Activated naive CD8-positive, alpha-beta T cell treated with anti-CD3 and anti-CD28 coated beads, Interleukin-2, amount 50 U/mL, for 16 hours (primary cell): ENCODE data around the gene RALB.

Source experiments
- DNase-seq: peaks from one replicate; pipeline ENCODE4 v3.0.0-alpha.2; 2020; ENCODE audit warnings: low read depth, low spot score

The RALB gene

DNA sequence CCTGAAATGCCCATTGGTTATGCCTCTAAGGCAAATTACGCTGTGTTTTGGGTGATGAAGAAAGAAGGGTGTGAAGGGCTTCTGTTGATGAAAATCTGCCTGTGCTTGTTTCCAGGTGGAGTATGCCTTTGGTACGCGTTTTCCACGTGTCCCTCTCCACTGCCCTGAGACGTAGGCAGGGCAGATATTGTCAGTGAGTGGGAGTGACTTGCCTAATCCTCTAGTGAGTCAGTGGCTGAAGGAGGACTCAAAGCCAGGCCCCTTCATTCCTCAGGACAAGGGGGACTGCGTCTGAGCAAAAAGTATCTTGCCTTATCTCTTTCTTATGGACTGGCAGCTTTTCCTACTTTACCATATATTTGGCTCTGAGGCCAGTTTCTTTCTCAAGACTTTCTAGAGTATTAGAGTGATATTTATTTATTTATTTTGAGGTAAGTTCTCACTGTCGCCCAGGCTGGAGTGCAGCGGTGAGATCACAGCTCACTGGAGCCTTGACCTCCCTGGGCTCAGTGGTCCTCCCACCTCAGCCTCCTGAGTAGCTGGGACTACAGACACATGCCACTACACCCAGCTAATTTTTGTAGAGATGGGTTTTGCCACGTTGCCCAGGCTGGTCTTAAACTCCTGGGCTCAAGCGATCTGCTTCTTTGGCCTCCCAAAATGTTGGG lies 10.2 kb downstream of the RALB start:
- DNase-seq, result no peak

DNA sequence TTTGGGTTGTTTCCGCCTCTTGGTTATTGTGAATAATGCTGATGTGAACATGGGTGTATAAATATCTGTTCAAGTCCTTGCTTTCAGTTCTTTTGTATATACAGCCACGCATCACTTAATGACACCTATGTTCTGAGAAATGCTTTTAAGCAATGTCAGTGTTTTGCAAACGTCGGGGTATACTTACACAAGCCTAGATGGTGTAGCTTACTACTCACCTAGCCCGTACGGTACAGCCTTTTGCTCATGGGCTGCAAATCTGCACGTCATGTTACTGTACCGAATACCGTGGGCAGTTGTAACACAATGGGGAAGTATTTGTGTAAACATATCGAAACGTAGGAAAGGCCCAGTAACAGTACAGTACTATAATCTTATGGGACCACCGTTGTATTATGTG lies 12.4 kb downstream of the RALB start:
- DNase-seq, result no peak

DNA sequence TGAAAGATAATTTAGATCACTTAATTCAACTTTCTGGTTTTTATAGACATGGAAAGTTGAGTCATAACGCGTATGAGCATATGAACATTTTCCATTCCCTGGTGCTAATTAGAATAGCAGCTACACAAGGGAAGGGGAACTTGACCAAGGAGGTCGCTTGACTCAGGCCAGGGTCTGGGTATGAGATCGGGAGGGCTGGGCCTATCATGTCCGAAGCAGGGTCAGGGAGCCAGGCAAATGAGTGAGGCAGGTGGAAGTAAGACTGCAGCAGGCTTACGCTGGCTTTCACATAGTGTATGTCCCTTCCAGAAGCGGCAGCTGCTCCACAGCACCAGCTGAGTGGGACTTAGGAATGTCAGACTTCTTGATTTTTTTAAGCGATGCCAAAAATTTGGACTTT lies 14.7 kb downstream of the RALB start:
- DNase-seq, result no peak

DNA sequence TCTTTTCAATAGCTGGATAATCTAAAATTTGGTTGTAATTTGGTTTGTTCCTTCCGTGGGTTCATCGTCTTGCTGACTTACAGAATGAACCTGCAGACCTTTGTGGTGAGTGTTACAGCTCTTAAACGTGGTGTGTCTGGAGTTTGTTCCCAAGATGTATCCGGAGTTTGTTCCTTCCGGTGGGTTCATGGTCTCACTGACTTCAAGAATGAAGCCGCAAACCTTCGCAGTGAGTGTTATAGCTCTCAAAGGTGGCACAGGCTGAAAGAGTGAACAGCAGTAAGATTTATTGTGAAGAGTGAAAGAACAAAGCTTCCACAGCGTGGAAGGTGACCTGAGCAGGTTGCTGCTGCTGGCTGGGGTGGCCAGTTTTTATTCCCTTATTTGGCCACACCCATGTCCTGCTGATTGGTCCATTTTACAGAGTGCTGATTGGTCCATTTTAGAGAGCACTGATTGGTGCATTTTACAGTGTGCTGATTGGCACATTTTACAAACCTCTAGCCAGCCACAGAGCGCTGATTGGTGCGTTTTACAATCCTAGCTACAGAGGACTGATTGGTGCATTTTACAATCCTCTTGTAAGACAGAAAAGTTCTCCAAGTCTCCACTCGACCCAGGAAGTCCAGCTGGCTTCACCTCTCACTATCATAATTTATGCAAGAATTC lies 16.6 kb downstream of the RALB start:
- DNase-seq, result no peak

DNA sequence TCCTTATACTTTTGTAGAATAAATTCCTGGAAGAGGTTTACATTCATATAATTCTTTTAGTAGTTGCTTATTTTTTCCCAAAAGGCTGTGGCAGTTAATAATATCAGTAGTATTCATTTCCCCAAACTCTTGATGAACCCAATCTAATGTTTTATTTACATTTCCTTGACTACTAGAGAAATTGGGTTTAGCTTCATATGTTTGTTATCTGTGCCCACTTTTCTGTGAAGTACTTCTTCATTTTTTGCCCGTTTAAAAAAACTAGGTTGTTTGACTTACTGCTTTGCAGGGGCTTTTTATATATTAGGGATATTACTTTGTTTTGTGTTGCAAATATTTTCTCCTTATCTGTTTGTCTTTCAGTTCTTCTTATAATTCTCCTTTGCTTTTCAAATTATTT lies 17.2 kb downstream of the RALB start:
- DNase-seq, result no peak

DNA sequence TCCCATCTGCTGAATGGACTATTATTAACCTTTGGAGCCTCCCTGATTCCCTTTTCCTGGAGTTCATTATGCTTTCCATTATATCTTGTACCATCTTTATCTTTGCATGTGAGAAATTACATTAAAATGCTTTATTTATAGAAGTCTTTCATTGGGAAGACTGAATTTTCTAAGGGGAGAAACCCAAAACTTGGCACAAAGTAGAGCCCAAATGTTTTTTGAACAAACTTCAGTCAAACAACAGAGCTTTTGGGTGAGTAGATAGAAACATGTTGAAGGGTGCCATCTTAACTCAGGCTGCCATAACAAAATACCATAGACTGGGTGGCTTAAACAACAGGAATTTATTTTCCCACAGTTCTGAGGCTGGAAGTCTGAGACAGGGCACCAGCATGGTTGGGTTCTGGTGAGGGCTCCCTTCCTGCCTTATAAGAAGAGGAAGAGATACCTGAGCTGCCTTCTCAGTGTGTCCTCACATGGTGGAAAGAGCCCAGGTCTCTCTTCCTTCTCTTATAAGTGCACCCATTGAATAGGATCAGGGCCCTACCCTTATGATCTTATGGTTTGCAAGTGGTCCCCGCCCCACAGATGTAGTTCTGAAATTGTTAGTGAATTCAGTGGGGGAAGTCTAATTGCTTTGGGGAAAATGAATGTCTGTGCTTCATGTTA lies 19.2 kb downstream of the RALB start:
- DNase-seq, result no peak

DNA sequence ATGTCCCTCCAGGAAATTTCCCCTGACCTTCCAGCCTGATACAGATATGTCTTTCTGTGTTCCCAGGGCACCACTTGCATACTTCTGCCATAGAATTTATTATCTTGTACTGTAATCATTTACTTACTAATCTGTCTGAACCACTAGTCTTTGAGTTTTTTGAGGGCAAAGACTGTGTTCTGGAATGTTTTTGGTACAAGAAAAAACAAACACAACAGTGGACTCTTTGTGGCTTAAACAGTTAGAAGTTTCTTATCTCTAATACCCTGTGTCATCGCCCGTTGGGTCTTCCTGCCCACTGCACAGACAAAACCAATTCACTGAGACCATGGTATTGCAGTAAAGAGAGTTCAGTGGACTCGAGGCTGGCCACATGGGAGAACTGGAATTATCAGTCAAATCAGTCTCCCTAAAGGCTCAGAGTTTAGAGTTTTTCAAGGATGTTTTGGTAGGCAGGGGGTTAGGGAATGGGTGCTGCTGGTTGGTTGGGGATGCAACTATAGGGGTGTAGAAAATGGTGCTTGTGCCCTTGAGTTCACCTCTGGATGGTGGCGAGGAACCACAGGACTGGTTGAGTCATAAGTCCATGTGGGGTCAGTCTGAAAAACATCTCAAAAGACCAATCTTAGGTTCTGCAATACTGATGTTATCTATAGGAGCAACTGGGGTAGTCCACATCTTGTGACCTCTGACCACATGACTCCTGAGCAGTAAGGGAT lies 20.3 kb downstream of the RALB start:
- DNase-seq, result no peak

DNA sequence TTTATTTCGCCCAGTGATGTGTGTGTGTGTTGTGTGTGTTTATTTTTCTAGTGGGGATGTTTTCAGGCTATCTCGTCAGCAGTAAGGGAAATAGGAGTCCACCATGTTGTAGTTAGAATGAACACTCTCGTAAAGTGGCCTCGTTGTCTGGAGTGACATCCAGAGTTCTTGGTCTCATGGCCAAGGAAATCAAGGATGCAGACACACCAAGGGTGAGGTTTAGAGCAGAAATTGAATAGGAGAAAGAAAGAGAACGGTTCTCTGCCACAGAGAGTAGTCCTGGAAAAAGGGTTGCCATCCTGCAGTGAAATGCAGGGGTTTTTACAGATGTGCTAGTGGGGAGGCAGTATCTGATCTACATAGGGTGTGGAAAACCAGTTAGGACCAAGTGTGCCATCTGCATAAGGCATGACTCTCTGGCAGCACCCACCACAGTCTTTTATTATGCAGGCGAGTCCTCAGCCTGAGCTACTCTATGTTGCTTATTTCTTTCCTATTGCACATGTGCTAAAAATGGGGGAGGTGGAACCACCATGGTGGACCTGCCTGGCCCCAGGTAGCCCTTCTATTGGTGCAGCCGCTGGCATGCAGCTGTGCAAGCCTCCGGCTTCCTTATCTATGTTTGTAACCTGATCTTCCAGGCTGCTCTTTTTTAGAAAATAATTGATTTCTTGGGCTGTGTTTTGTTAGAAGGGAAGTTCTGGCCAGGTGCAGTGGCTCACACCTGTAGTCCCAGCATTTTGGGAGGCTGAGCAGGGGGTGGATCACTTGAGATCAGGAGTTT lies 23.2 kb downstream of the RALB start:
- DNase-seq, result no peak

DNA sequence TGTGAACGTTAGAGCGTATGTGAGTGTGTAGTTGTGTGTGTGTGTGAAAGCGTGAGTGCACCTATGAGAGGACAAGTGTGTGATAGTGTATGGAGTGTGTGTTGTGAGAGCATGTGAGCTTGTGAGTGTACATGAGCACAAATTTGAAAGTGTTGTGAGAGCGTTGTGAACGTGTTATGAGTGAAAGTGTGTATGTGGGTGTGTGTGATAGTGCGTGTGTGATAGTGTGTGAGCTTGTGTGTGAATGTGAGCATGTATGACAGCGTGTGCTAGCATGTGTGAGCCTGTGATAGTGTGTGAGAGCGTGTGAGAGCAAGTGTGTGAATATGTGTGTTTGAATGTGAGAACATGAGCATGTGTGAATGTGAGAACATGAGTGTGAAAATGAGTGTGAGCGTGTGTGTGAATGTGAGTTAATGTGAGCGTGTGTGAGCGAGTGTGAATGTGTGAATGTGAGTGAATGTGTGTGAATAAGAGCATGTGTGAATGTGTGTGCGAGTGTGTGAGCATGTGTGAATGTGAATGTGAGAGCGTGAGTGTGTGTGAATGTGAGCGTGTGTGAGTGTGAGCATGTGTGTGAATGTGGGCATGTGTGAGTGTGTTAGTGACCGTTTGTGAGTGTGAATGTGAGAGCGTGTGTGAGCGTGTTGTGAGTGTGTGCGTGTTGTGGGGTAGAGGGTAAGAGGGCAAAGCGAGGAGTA lies 25.0 kb downstream of the RALB start:
- no peak for DNase-seq

DNA sequence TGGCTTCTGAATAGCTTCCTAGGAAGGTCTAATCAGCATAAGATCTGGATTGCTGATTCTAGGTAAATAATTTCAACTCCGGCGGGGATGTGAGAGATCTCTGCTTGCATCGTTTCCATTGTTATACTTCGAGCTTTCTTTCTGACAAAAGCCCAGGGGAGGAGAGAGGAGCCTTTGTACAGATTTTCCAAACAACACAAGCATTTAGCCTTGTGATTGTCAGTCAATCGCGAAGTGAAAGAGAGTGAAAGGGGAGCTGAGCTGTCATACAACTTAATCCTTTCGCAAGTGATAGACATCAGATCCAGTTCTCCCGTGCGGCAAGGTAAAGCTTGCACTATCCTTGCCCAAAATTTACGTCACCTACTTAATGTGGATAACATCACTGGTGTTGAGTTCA lies 26.2 kb downstream of the RALB start:
- DNase-seq, result no peak

DNA sequence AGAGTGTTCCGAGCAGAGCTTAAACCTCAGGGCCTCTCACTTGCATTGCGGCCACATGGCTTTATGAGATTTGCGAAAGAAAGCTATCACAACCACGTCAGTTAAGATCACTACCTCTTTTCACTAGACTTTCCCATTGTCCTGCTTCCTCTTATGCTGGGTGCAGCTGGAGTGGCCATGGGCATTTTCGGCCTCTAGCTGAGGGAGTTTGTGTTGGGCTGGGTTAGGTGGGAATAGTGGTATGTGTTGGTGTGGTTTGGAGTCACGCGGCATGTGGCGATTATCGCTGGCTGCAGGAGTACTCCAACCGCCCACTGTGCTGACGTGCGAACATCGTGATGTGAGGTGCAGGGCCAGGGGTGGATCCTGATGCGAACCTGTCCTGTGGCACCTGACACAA lies 27.1 kb downstream of the RALB start:
- no peak for DNase-seq

DNA sequence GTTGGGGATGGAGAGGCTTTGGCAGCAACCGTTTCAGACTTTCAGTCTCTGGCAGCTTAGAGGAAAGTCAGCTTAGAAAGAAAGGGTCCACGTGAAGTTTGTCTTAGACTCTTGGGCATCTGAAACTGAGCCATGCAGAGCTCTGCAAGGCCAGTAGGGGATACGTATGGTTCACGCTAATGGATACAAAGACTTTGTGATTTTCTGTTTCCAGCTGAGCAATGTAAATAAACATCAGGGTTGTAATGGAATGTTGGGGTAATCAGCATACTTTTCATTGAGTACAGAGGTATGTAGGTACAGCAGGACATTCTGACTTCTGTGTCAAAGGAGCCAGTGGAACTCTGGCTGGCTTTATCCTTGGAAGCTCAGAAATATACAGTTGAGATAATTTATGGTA lies 31.0 kb downstream of the RALB start:
- no peak for DNase-seq

DNA sequence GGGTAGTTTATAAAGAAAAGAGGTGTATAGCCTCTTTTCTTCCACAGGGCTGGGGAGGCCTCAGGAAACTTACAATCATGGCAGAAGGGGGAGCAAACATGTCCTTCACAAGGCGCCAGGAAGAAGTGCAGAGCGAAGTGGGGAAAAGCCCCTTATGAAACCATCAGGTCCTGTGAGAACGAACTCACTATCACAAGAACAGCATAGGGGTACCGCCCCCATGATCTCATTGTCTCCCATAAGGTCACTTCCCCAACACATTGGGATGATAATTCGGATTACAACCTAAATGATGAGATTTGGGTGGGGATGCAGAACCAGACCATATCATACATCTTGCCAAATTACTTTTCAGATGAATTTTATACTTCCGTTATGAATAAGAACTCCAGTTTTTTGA lies 32.4 kb downstream of the RALB start:
- DNase-seq, result no peak

DNA sequence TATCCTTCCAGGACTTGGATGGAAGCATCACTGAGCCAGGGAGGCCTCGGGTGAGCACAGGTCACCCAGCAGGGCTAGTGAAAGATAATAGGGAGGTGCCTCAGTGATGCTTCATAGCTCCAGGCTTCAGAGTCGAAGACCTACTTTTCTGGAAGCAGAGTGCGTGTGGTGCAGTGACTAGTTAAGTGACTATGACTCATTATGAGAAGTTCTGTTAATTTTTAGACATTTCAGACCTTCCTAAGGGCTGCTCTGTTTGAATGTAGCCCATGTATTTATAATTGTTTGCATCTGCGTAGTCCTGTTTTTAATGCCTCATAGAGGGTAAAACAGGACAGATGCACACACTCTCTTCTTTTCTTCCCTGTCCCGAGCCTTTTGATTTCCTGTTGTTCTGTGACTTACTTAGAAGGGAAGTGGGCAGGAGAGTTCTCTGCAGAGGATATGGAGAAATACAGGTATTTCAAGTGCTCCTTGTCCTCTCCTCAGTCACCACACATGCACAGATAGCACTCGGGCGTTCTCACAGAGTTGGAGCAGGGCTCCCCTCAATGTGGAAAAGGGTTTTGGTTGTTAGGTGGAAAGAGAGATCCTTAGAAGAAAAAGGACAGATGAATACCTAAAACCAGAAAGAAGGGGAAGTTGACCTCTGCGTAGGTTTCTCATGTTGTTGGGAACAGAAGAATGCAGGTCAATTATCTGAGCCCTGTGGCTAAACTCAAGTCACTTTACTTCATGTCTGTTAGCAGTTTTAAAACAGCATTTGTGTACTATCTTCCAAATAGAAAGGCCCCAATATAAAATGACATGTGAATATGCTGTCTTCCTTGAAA lies 34.7 kb downstream of the RALB start:
- DNase-seq, result no peak

DNA sequence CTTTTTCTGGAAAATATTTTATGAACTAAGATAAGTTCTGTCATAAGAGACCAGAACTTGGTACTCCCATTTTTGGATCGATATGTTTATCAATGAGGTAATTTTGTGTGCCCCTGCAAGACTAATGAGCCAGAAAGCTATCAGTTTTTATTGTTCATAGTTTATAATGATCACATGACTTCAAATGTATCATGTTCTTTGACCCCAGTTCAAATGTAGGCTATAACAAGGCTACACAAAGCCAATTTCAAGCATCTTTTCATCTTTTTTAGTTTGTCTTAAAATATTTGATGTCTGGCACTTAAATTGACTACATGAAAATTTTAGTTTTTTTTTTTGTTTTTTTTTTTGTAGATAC lies 35.3 kb downstream of the RALB start:
- DNase-seq, result no peak

DNA sequence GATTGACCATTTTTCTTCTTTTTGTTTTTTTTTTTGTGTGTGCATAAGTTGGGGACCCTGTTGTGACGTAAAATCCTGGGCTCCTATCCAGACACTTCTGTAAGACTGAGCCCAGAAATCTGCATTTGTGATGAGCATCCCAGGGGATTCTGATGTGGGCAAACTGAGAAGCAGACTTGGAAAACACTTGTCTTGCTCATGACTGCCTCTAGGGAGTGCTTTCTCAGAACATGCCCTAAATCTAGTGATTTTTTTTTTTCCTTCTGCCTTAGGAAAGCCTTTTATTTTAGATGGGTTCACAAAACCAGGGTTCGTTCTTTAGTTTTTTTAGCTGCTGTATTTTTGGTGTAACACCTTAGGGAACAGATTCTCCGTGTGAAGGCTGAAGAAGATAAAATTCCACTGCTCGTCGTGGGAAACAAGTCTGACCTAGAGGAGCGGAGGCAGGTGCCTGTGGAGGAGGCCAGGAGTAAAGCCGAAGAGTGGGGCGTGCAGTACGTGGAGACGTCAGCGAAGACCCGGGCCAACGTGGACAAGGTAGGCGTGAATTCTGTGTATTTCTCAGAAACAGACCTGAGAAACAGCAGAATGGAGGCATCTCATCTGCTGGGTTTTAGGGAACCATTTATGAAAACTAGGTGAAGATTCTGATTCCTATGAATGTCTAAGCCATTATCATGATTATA lies 36.7 kb downstream of the RALB start:
- DNase-seq, result no peak

DNA sequence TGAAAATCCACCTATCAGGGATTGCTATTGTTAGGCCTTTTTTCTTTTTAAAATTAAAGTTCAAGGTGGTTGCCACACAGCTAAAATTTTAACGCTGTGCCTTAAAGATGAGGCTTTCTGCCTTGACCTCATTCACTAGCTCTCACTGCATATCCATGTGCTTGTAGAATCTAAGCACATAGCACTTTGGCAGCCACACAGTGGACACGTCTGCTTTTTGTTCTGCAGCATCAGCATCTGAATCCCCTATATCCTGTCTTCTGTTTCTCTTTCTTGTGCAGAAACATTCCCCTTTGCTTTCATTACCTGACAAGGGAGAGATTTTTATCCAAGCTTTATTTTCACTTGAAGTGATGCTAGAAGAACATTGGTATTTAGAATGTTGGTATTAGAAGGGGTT lies 38.1 kb downstream of the RALB start:
- DNase-seq, result no peak

DNA sequence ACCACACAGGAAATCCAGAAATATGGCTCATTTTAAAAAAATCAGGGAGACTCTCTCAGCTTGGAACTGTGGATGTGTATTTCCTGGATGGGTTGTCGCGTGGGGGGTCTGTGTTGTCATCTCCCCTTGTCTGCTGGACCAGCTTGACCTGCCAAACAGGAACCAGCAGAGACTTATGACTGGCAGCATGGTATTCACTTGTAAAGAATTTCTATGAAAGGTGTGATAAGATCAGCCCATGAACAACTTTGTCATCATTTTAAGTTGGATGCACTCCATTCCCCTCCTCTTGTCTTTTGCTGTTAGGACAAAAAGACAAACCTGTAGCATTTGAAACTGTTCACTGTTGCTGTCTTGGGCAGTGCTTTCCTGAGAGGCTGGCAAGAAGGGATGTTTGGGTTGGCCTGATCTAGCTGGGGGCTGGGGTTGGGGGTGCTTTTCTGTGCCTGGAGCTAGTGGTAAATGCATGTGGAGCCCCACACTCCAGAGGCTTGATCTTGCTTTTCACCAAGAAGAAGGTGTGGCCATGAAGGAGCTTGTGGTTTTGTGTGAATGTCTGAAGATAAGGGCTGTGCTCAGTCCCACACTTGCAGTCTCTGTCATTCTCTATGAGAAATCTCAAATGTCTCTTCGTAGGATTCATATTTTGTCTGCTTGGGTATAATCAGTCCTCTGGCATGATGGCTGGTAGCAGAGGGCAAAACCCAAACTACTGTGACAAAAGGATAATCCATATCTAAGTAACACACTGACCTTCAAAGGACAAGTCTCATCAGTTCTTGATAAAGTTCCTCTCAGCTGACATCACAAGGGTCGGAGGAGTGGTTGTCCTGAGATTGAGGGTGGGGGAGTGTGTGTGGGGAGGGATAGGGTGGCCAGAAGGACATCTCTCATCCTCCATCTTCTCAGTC lies 39.0 kb downstream of the RALB start:
- no peak for DNase-seq
